HG03342 (cell line): ENCODE data around the gene SASH1.

Experiments used
- ATAC-seq: cut with Tn5 transposase; IDR thresholded peaks from one replicate; pipeline ENCODE4 v1.9.1; 2021; ENCODE audit warnings: mild to moderate bottlenecking, moderate library complexity; ENCODE audit not compliant: unreplicated experiment

The SASH1 gene

GRCh38 chr6:148538261-148539190 lies 195.9 kb downstream of the SASH1 start:
- ATAC-seq: no peak

GRCh38 chr6:148543540-148543939 lies 200.9 kb downstream of the SASH1 start:
- ATAC-seq: no peak

GRCh38 chr6:148544421-148544820 lies 201.8 kb downstream of the SASH1 start:
- ATAC-seq: no peak

- no peak for ATAC-seq
Observed at GRCh38 chr6:148545901-148546300, 203.3 kb downstream of the SASH1 start.

- no peak for ATAC-seq
Observed at GRCh38 chr6:148547110-148547509, 204.5 kb downstream of the SASH1 start.

- ATAC-seq: no peak
Observed at GRCh38 chr6:148548065-148548748, 205.6 kb downstream of the SASH1 start.

GRCh38 chr6:148548749-148549140 lies 206.1 kb downstream of the SASH1 start:
- ATAC-seq: no peak

GRCh38 chr6:148550569-148550968 lies 207.9 kb downstream of the SASH1 start:
- no peak for ATAC-seq

- ATAC-seq: no peak
Observed at GRCh38 chr6:148551226-148551625, 208.6 kb downstream of the SASH1 start.

GRCh38 chr6:148556410-148556809 lies 213.8 kb downstream of the SASH1 start:
- ATAC-seq: no peak

GRCh38 chr6:148557796-148558321 lies 215.2 kb downstream of the SASH1 start:
- ATAC-seq: no peak

GRCh38 chr6:148559848-148560433 lies 217.3 kb downstream of the SASH1 start:
- peak; percentile 91 for ATAC-seq

GRCh38 chr6:148561629-148562028 lies 219.0 kb downstream of the SASH1 start:
- no peak for ATAC-seq

GRCh38 chr6:148563066-148563465 lies 220.4 kb downstream of the SASH1 start:
- ATAC-seq: no peak

- ATAC-seq: no peak
Observed at GRCh38 chr6:148564494-148565035, 221.9 kb downstream of the SASH1 start.

GRCh38 chr6:148565321-148565926 lies 222.8 kb downstream of the SASH1 start:
- ATAC-seq: no peak

- ATAC-seq: no peak
Observed at GRCh38 chr6:148565930-148566663, 223.5 kb downstream of the SASH1 start.

- no peak for ATAC-seq
Observed at GRCh38 chr6:148566664-148567350, 224.2 kb downstream of the SASH1 start.

GRCh38 chr6:148570456-148570855 lies 227.8 kb downstream of the SASH1 start:
- no peak for ATAC-seq
